Spleen (tissue), 7 donors: Measurements from ENCODE around the gene OR5K2.

ENCODE experiments used
- CTCF ChIP-seq, 11 experiments: fragments of 200-600 bp in 7 of 11; fragments of 450-650 bp in 4 of 11; sonication (generic) in 4 of 11; IDR thresholded peaks in 8 of 11; conservative IDR thresholded peaks in 3 of 11; 1 replicate in 7 of 11; 2 replicates in 4 of 11; pipeline versions ENCODE4 v1.4.0 to v1.8.0; 2016 to 2021; ENCODE audit warnings: antibody characterized with exemption in 11 of 11, inconsistent platforms in 4 of 11, mild to moderate bottlenecking in 1 of 11
- POLR2A ChIP-seq, 3 donors: fragments of 450-650 bp; IDR thresholded peaks; one replicate each; pipeline ENCODE4 v1.5.1; 2017; ENCODE audit warnings: antibody characterized with exemption in 3 of 3, mild to moderate bottlenecking in 1 of 3
- POLR2AphosphoS5 ChIP-seq, 3 donors: sonication (generic); formaldehyde crosslinking; IDR thresholded peaks; one replicate each; pipeline ENCODE4 v1.5.1; 2017; ENCODE audit warnings: antibody characterized with exemption in 3 of 3
- donor health status: DM: no; HTN: no; CAD: no; lungs with moderate emphysema.
- donor health status: DM: no; HTN: no; CAD: no.
- donor health status: DM: no; HTN: no; CAD: no.

- TF ChIP-seq POLR2AphosphoS5 (IDR thresholded peaks at IDR 0.05): no peak
- no peak for TF ChIP-seq CTCF (IDR thresholded peaks at IDR 0.05 in 8 of 11, conservative IDR thresholded peaks at IDR 0.05 in 3 of 11)
- no peak for TF ChIP-seq POLR2A (IDR thresholded peaks at IDR 0.05)
Observed at GRCh38 chr3:98541695-98542094, 44.2 kb downstream of the OR5K2 start.
